Measurements from ENCODE around the gene CD2AP. TPM values are rescaled to one million over a fixed set of nuclear protein-coding genes. Genes with fewer than 3 reads are reported as not detected.
"Not testable (repeated sequence)": the region's sequence is repeated elsewhere in the genome, so short reads cannot be mapped to it uniquely, and the experiment has no call there.

Gene CD2AP
- total RNA-seq, 1 experiment from 2014 or later: 41.8 TPM

DNA sequence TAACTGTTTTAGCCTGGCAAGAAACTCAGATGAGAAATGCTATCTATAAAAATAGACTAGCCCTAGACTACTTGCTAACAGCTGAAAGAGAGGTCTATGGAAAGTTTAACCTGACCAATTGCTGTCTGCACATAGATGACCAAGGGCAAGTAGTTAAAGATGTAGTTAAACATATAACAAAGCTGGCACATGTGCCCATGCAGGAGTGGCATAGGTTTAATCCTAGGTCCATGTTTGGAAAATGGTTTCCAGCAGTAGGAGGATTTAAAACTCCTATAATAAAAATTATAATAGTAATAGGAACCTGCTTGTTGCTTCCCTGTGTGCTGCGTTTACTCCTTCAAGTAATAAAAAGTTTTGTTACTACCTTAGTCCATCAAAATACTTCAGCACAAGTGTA, 169.6 kb downstream of the CD2AP start:
- Histone ChIP-seq H3K4me3 (ENCODE audit: low read depth in 2 of 2, low read length in 2 of 2) (no peak overlapping the region), H3K27ac (ENCODE audit: low read length) (no peak overlapping the region), H3K4me1 (ENCODE audit: control insufficient read depth, insufficient read depth, low read length) (no peaks in the 10 kb centered on the region), H3K36me3 (ENCODE audit: control insufficient read depth, insufficient read depth, low read length) (no peaks in the 10 kb centered on the region), H3K9me3 (ENCODE audit: control insufficient read depth, insufficient read depth, low read depth, low read length) (no peaks in the 10 kb centered on the region), H3K27me3 (ENCODE audit: control insufficient read depth, insufficient read depth, low read length) (no peaks in the 10 kb centered on the region)
- no peak for TF ChIP-seq SIN3A (IDR thresholded peaks at IDR 0.05; ENCODE audit: borderline replicate concordance, insufficient read depth, low read depth, low read length)
- no peak for TF ChIP-seq TCF7L2 (IDR thresholded peaks at IDR 0.05; ENCODE audit: low read depth, low read length)
- TF ChIP-seq CTCF (IDR thresholded peaks at IDR 0.05): no peak
- no peak for TF ChIP-seq POLR2AphosphoS5 (IDR thresholded peaks at IDR 0.05; ENCODE audit: low read depth, low read length)
- no peak for TF ChIP-seq REST (IDR thresholded peaks at IDR 0.05; ENCODE audit: insufficient read depth in 1 of 2, low read depth in 2 of 2, low read length in 1 of 2)
- CTCF ChIA-PET: no interaction called here
- no peak for DNase-seq (ENCODE audit: low read depth, low spot score)
- POLR2A ChIA-PET: no interaction called here
- in situ Hi-C loops (cut with HindIII; ENCODE audit: low pct_unique_long_range_greater_than_20kb, low sequenced_read_pairs): no loop called here
- intact Hi-C loops (cut with micrococcal nuclease; ENCODE audit: unreplicated experiment): no loop called here
- ATAC-seq: no peak
- BruUV-seq (replicated peaks): no TSS peak

DNA sequence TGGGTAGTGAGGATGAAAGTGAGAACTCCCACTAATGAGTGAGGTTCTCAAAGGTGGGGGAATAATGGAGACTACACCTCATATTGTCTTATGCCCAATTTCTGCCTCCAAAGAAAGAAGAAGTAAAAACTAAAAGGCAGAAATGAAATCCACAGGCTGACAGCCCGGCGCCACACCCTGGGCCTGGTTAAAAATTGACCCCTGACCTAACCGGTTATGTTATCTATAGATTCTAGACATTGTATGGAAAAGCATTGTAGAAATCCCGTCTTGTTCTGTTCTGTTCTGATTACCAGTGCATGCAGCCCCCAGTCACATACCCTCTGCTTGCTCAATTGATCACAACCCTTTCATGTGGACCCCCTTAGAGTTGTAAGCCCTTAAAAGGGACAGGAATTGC, 170.0 kb downstream of the CD2AP start:
- POLR2A ChIA-PET; intact Hi-C loops (cut with micrococcal nuclease; ENCODE audit: unreplicated experiment); BruUV-seq (replicated peaks); H3K36me3 ChIP-seq (ENCODE audit: control insufficient read depth, insufficient read depth, low read length); in situ Hi-C loops (cut with HindIII; ENCODE audit: low pct_unique_long_range_greater_than_20kb, low sequenced_read_pairs); H3K4me1 ChIP-seq (ENCODE audit: control insufficient read depth, insufficient read depth, low read length); H3K27me3 ChIP-seq (ENCODE audit: control insufficient read depth, insufficient read depth, low read length); ATAC-seq; H3K9me3 ChIP-seq (ENCODE audit: control insufficient read depth, insufficient read depth, low read depth, low read length); CTCF ChIA-PET; H3K4me3 ChIP-seq (ENCODE audit: low read depth in 2 of 2, low read length in 2 of 2); DNase-seq (ENCODE audit: low read depth, low spot score); H3K27ac ChIP-seq (ENCODE audit: low read length): not testable (repeated sequence)

DNA sequence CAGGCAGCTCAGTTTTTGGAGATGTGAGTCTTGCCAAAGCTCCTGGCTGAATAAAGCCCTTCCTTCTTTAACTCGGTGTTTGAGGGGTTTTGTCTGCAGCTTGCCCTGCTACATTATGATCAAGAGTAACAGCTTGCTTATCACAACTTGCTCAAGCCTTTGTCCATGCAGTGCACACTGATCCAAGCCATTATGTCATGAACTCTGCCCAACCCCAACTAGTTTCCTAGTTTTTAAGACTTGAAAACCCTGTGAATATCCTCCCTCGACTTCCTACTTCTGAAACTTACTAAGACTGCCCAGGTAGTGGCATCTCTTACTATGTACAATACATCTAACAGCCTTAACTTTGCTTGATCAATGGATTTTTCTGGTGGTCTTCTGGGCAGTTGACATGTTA, 170.4 kb downstream of the CD2AP start:
- CTCF ChIA-PET: no interaction called here
- POLR2A ChIA-PET: no interaction called here
- in situ Hi-C loops (cut with HindIII; ENCODE audit: low pct_unique_long_range_greater_than_20kb, low sequenced_read_pairs): no loop called here
- ATAC-seq (no peak), DNase-seq (ENCODE audit: low read depth, low spot score) (no peak)
- no peak for TF ChIP-seq TCF7L2 (IDR thresholded peaks at IDR 0.05; ENCODE audit: low read depth, low read length)
- TF ChIP-seq CTCF (IDR thresholded peaks at IDR 0.05): no peak
- TF ChIP-seq REST (IDR thresholded peaks at IDR 0.05; ENCODE audit: insufficient read depth in 1 of 2, low read depth in 2 of 2, low read length in 1 of 2): no peak
- TF ChIP-seq SIN3A (IDR thresholded peaks at IDR 0.05; ENCODE audit: borderline replicate concordance, insufficient read depth, low read depth, low read length): no peak
- no peak for TF ChIP-seq POLR2AphosphoS5 (IDR thresholded peaks at IDR 0.05; ENCODE audit: low read depth, low read length)
- Histone ChIP-seq H3K27me3 (ENCODE audit: control insufficient read depth, insufficient read depth, low read length) (no peaks in the 10 kb centered on the region), H3K4me3 (ENCODE audit: low read depth in 2 of 2, low read length in 2 of 2) (no peak overlapping the region), H3K9me3 (ENCODE audit: control insufficient read depth, insufficient read depth, low read depth, low read length) (no peaks in the 10 kb centered on the region), H3K4me1 (ENCODE audit: control insufficient read depth, insufficient read depth, low read length) (no peaks in the 10 kb centered on the region), H3K27ac (ENCODE audit: low read length) (no peak overlapping the region), H3K36me3 (ENCODE audit: control insufficient read depth, insufficient read depth, low read length) (no peaks in the 10 kb centered on the region)
- intact Hi-C loops (cut with micrococcal nuclease; ENCODE audit: unreplicated experiment): no loop called here
- no TSS peak for BruUV-seq (replicated peaks)

Measured in Panc1 (cell line).